ENCODE measurements around the gene MLEC. TPM values are rescaled to one million over a fixed set of nuclear protein-coding genes. Genes with fewer than 3 reads are reported as not detected.

Gene MLEC
- total and polyA plus RNA-seq, 11 donors: 39.2 to 150 (median 117) TPM

DNA sequence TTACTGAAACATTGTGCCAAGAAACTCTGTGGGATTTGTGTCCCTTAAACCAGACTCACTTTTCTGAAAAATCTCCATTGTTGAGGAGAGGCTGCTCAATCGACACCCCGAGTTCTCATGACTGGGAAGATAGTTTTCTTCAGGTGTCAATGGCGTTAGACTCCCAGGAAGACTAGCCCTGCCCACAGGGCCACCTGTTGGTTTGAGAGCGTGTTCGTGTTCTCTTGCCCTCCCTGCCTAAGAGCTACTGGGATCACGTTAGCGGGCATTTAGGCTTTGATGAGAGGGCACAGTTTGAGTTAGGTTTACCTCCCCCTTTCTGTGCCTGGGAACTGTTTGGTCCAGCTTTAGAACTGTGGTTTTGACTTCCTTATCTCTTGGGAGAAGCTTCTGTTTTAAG lies 12.6 kb downstream of the MLEC start:
- no peak overlapping the region for H3K4me3 ChIP-seq
- 89 to 93% (median 91%) methylated on average over 7 of the region's 7 CpGs for WGBS, 4 donors
- peaks cover 10 to 85% (median 54%) of the 10 kb centered on the region in 12 donors for H3K4me1 ChIP-seq
- DNase-seq: no peak
- ATAC-seq: no peak
- no peaks in the 10 kb centered on the region for H3K27me3 ChIP-seq
- peaks cover 0 to 83% (median 63%) of the 10 kb centered on the region in 9 donors for H3K36me3 ChIP-seq
- no peaks in the 10 kb centered on the region for H3K9me3 ChIP-seq
- intact Hi-C loops (cut with DNase I): no loop called here
- peak overlapping the region; percentile 7 to 91 (median 82) for H3K27ac ChIP-seq
- TF ChIP-seq CTCF (IDR thresholded peaks at IDR 0.05): no peak
- no peak for TF ChIP-seq POLR2A (IDR thresholded peaks at IDR 0.05)

- Histone ChIP-seq H3K27me3 (no peaks in the 10 kb centered on the region), H3K4me3 (no peak overlapping the region), H3K36me3 (peaks cover 0 to 76% (median 50%) of the 10 kb centered on the region in 9 donors), H3K4me1 (peaks cover 10 to 88% (median 54%) of the 10 kb centered on the region in 12 donors), H3K27ac (peak overlapping the region; percentile 2 to 91 (median 80)), H3K9me3 (no peaks in the 10 kb centered on the region)
- intact Hi-C loops (cut with DNase I): no loop called here
- TF ChIP-seq CTCF (IDR thresholded peaks at IDR 0.05): no peak
- TF ChIP-seq POLR2A (IDR thresholded peaks at IDR 0.05): no peak
- DNase-seq (no peak), ATAC-seq (peak in 2 of 4 donors; percentile 28 to 39)
- WGBS, 4 donors: 34 to 65% (median 56%) methylated on average over 5 of the region's 5 CpGs
Observed at GRCh38 chr12:120700886-120701285, 13.9 kb downstream of the MLEC start.

DNA sequence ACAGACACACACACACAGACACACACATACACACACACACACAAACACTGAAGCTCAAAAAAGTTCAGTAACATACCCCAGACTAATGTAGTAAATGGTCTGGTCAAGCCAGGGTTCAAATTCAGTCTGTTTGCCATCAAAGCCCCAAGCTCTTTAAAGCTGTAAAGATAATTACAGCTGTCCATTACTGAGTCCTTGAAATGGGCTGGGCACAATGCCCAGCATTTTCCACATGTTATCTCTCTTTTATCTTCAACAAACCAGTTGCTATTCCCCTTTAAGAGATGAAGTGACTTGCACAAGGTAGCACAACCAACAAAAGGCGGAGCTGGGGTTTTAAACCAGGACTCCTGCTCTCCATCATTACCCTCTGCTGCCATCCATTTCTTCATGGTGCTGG lies 15.7 kb downstream of the MLEC start:
- intact Hi-C loops (cut with DNase I): no loop called here
- peak overlapping the region in 11 of 12 donors; percentile 23 to 88 (median 54) for H3K27ac ChIP-seq

GRCh38 chr12:120703311-120703942 lies 16.5 kb downstream of the MLEC start:
- Histone ChIP-seq H3K27me3 (no peaks in the 10 kb centered on the region), H3K9me3 (no peaks in the 10 kb centered on the region), H3K4me3 (no peak overlapping the region), H3K27ac (peak overlapping the region; percentile 3 to 88 (median 58)), H3K4me1 (peaks cover 3 to 68% (median 42%) of the 10 kb centered on the region in 12 donors), H3K36me3 (peaks cover 0 to 51% (median 30%) of the 10 kb centered on the region in 9 donors)
- DNase-seq: peak in 2 of 5 donors; percentile 26 to 38
- 65 to 68% (median 66%) methylated on average over 11 of the region's 11 CpGs for WGBS, 4 donors
- peak; percentile 26 to 41 (median 35) for ATAC-seq
- intact Hi-C loops (cut with DNase I): no loop called here
- TF ChIP-seq POLR2A (IDR thresholded peaks at IDR 0.05): no peak
- no peak for TF ChIP-seq CTCF (IDR thresholded peaks at IDR 0.05)

More for the DNA sequence above, 15.7 kb downstream of the MLEC start:
- DNase-seq (no peak), ATAC-seq (no peak)
- no peaks in the 10 kb centered on the region for H3K27me3 ChIP-seq
- TF ChIP-seq POLR2A (IDR thresholded peaks at IDR 0.05): no peak
- no peaks in the 10 kb centered on the region for H3K9me3 ChIP-seq
- peaks cover 0 to 58% (median 33%) of the 10 kb centered on the region in 9 donors for H3K36me3 ChIP-seq
- peaks cover 4 to 76% (median 49%) of the 10 kb centered on the region in 12 donors for H3K4me1 ChIP-seq
- H3K4me3 ChIP-seq: no peak overlapping the region
- 92 to 100% (median 96%) methylated on average over 1 of the region's 1 CpG for WGBS, 4 donors
